ENCODE results near the gene S100A2.

S100A2 gene

GRCh38 chr1:153532181-153532580, 33.5 kb downstream of the S100A2 start:
- Histone ChIP-seq H4K20me1 (ENCODE audit: insufficient read depth, low read length, poor library complexity, severe bottlenecking) (no peaks in the 10 kb centered on the region), H3K27me3 (ENCODE audit: insufficient read depth, low read length, poor library complexity, severe bottlenecking) (no peaks in the 10 kb centered on the region), H2AFZ (ENCODE audit: low read length) (no peak overlapping the region), H3K4me3 (ENCODE audit: low read length, poor library complexity, severe bottlenecking) (peak overlapping the region; percentile 89), H3K9ac (ENCODE audit: low read depth, low read length, poor library complexity, severe bottlenecking) (peak overlapping the region; percentile 94), H3K9me3 (ENCODE audit: insufficient read depth, low read depth, low read length) (no peaks in the 10 kb centered on the region), H3K4me1 (ENCODE audit: insufficient read depth, low read length, poor library complexity, severe bottlenecking) (peaks cover 65% of the 10 kb centered on the region), H3F3A (ENCODE audit: low read depth) (peaks cover 18% of the 10 kb centered on the region), H3K36me3 (ENCODE audit: insufficient read depth, low read length) (no peaks in the 10 kb centered on the region), H3K9me2 (replicated peaks; ENCODE audit: low read depth, low read length) (no peaks in the 10 kb centered on the region), H3K79me2 (ENCODE audit: insufficient read depth, low read length) (peaks cover 37% of the 10 kb centered on the region), H3K4me2 (ENCODE audit: low read depth, low read length, poor library complexity, severe bottlenecking) (peak overlapping the region; percentile 94)
- TF ChIP-seq CTCF (conservative IDR thresholded peaks at IDR 0.05; ENCODE audit: low read length) (no peak), EZH2phosphoT487 (IDR thresholded peaks at IDR 0.05; ENCODE audit: borderline replicate concordance) (no peak)

- Histone ChIP-seq H3K79me2 (ENCODE audit: insufficient read depth, low read length) (peaks cover 33% of the 10 kb centered on the region), H3K36me3 (ENCODE audit: insufficient read depth, low read length) (no peaks in the 10 kb centered on the region), H2AFZ (ENCODE audit: low read length) (no peak overlapping the region), H4K20me1 (ENCODE audit: insufficient read depth, low read length, poor library complexity, severe bottlenecking) (no peaks in the 10 kb centered on the region), H3K9me2 (replicated peaks; ENCODE audit: low read depth, low read length) (no peaks in the 10 kb centered on the region), H3K27me3 (ENCODE audit: insufficient read depth, low read length, poor library complexity, severe bottlenecking) (no peaks in the 10 kb centered on the region), H3K9me3 (ENCODE audit: insufficient read depth, low read depth, low read length) (no peaks in the 10 kb centered on the region), H3K4me3 (ENCODE audit: low read length, poor library complexity, severe bottlenecking) (peak overlapping the region; percentile 89), H3F3A (ENCODE audit: low read depth) (peaks cover 18% of the 10 kb centered on the region), H3K9ac (ENCODE audit: low read depth, low read length, poor library complexity, severe bottlenecking) (peak overlapping the region; percentile 94), H3K4me1 (ENCODE audit: insufficient read depth, low read length, poor library complexity, severe bottlenecking) (peaks cover 60% of the 10 kb centered on the region), H3K4me2 (ENCODE audit: low read depth, low read length, poor library complexity, severe bottlenecking) (peak overlapping the region; percentile 94)
- TF ChIP-seq EZH2phosphoT487 (IDR thresholded peaks at IDR 0.05; ENCODE audit: borderline replicate concordance) (no peak), CTCF (conservative IDR thresholded peaks at IDR 0.05; ENCODE audit: low read length) (no peak)
Observed at GRCh38 chr1:153531638-153532037, 34.0 kb downstream of the S100A2 start.

GRCh38 chr1:153527683-153528040, 38.0 kb downstream of the S100A2 start:
- H3K4me3 ChIP-seq (ENCODE audit: low read length, poor library complexity, severe bottlenecking): no peak overlapping the region
- H2AFZ ChIP-seq (ENCODE audit: low read length): no peak overlapping the region
- no peaks in the 10 kb centered on the region for H3K79me2 ChIP-seq (ENCODE audit: insufficient read depth, low read length)
- H3K9me3 ChIP-seq (ENCODE audit: insufficient read depth, low read depth, low read length): no peaks in the 10 kb centered on the region
- H4K20me1 ChIP-seq (ENCODE audit: insufficient read depth, low read length, poor library complexity, severe bottlenecking): no peaks in the 10 kb centered on the region
- peaks cover 27% of the 10 kb centered on the region for H3K4me1 ChIP-seq (ENCODE audit: insufficient read depth, low read length, poor library complexity, severe bottlenecking)
- H3K4me2 ChIP-seq (ENCODE audit: low read depth, low read length, poor library complexity, severe bottlenecking): no peak overlapping the region
- peaks cover 17% of the 10 kb centered on the region for H3F3A ChIP-seq (ENCODE audit: low read depth)
- no peaks in the 10 kb centered on the region for H3K27me3 ChIP-seq (ENCODE audit: insufficient read depth, low read length, poor library complexity, severe bottlenecking)
- no peaks in the 10 kb centered on the region for H3K36me3 ChIP-seq (ENCODE audit: insufficient read depth, low read length)
- TF ChIP-seq EZH2phosphoT487 (IDR thresholded peaks at IDR 0.05; ENCODE audit: borderline replicate concordance): no peak
- no peak for TF ChIP-seq CTCF (conservative IDR thresholded peaks at IDR 0.05; ENCODE audit: low read length)
- no peak overlapping the region for H3K9ac ChIP-seq (ENCODE audit: low read depth, low read length, poor library complexity, severe bottlenecking)
- no peaks in the 10 kb centered on the region for H3K9me2 ChIP-seq (replicated peaks; ENCODE audit: low read depth, low read length)
